Loucy (cell line): ENCODE data around the gene GULP1.

ENCODE experiments used
- H2AFZ ChIP-seq: fragments of 200-600 bp; sonication (generic); 2 replicates; pipeline ENCODE4 v1.6.0; 2016; ENCODE audit warnings: antibody characterized with exemption, mild to moderate bottlenecking, low read length, moderate library complexity
- H3F3A ChIP-seq: fragments of 200-600 bp; 2 replicates; pipeline ENCODE4 v1.6.0; 2016; ENCODE audit warnings: antibody characterized with exemption, low read depth, mild to moderate bottlenecking
- H3K27me3 ChIP-seq: fragments of 200-600 bp; sonication (generic); 2 replicates; pipeline ENCODE4 v1.6.1; 2014; ENCODE audit warnings: low read length, mild to moderate bottlenecking; ENCODE audit not compliant: insufficient read depth, poor library complexity, severe bottlenecking
- H3K36me3 ChIP-seq: fragments of 200-600 bp; sonication (generic); 2 replicates; pipeline ENCODE4 v1.6.1; 2016; ENCODE audit warnings: low read length; ENCODE audit not compliant: insufficient read depth
- H3K4me1 ChIP-seq: fragments of 200-600 bp; sonication (generic); 2 replicates; pipeline ENCODE4 v1.5.1; 2014; ENCODE audit warnings: low read length, mild to moderate bottlenecking; ENCODE audit not compliant: insufficient read depth, poor library complexity, severe bottlenecking
- H3K4me2 ChIP-seq: fragments of 200-600 bp; sonication (generic); 2 replicates; pipeline ENCODE4 v1.6.0; 2014; ENCODE audit warnings: antibody characterized with exemption, low read length, low read depth, mild to moderate bottlenecking; ENCODE audit not compliant: poor library complexity, severe bottlenecking
- H3K4me3 ChIP-seq: fragments of 200-600 bp; sonication (generic); 2 replicates; pipeline ENCODE4 v1.5.1; 2014; ENCODE audit warnings: low read length, mild to moderate bottlenecking, mixed read lengths; ENCODE audit not compliant: poor library complexity, severe bottlenecking
- H3K79me2 ChIP-seq: fragments of 200-600 bp; sonication (generic); 2 replicates; pipeline ENCODE4 v1.6.1; 2014; ENCODE audit warnings: low read length; ENCODE audit not compliant: insufficient read depth
- H3K9ac ChIP-seq: fragments of 200-600 bp; sonication (generic); 2 replicates; pipeline ENCODE4 v1.6.0; 2014; ENCODE audit warnings: mild to moderate bottlenecking, low read depth, low read length, moderate library complexity; ENCODE audit not compliant: poor library complexity, severe bottlenecking
- H3K9me2 ChIP-seq: fragments of 200-600 bp; sonication (generic); replicated peaks from 2 replicates; pipeline ENCODE4 v1.6.1; 2016; ENCODE audit warnings: low read depth, low read length, mixed read lengths
- H3K9me3 ChIP-seq: fragments of 200-600 bp; sonication (generic); 2 replicates; pipeline ENCODE4 v1.6.1; 2014; ENCODE audit warnings: mild to moderate bottlenecking, antibody characterized with exemption, low read length, low read depth; ENCODE audit not compliant: insufficient read depth
- H4K20me1 ChIP-seq: fragments of 200-600 bp; sonication (generic); 2 replicates; pipeline ENCODE4 v1.6.0; 2014; ENCODE audit warnings: antibody characterized with exemption, low read length, mild to moderate bottlenecking; ENCODE audit not compliant: insufficient read depth, poor library complexity, severe bottlenecking
- EZH2phosphoT487 ChIP-seq: fragments of 200-600 bp; IDR thresholded peaks from 2 replicates; pipeline ENCODE4 v1.6.1; 2018; ENCODE audit warnings: antibody characterized with exemption, mild to moderate bottlenecking, moderate library complexity, borderline replicate concordance
- TF ChIP-seq, protein P1 (sequence below): fragments of 200-600 bp; sonication (generic); conservative IDR thresholded peaks from 2 replicates; pipeline ENCODE4 v1.5.1; 2014; ENCODE audit warnings: mild to moderate bottlenecking, antibody characterized with exemption, low read length

The GULP1 gene

GRCh38 chr2:188353282-188353681 lies 61.6 kb downstream of the GULP1 start:
- Histone ChIP-seq H3K4me3 (no peak overlapping the region), H3K79me2 (no peaks in the 10 kb centered on the region), H3K36me3 (no peaks in the 10 kb centered on the region), H3K9me3 (no peaks in the 10 kb centered on the region), H3F3A (no peaks in the 10 kb centered on the region), H4K20me1 (no peaks in the 10 kb centered on the region), H3K9ac (no peak overlapping the region), H2AFZ (no peak overlapping the region), H3K9me2 (no peaks in the 10 kb centered on the region), H3K4me1 (no peaks in the 10 kb centered on the region), H3K27me3 (no peaks in the 10 kb centered on the region), H3K4me2 (no peak overlapping the region)
- TF ChIP-seq, protein P1, sequence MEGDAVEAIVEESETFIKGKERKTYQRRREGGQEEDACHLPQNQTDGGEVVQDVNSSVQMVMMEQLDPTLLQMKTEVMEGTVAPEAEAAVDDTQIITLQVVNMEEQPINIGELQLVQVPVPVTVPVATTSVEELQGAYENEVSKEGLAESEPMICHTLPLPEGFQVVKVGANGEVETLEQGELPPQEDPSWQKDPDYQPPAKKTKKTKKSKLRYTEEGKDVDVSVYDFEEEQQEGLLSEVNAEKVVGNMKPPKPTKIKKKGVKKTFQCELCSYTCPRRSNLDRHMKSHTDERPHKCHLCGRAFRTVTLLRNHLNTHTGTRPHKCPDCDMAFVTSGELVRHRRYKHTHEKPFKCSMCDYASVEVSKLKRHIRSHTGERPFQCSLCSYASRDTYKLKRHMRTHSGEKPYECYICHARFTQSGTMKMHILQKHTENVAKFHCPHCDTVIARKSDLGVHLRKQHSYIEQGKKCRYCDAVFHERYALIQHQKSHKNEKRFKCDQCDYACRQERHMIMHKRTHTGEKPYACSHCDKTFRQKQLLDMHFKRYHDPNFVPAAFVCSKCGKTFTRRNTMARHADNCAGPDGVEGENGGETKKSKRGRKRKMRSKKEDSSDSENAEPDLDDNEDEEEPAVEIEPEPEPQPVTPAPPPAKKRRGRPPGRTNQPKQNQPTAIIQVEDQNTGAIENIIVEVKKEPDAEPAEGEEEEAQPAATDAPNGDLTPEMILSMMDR, result no peak
- TF ChIP-seq EZH2phosphoT487, result no peak

GRCh38 chr2:188360485-188361263 lies 69.0 kb downstream of the GULP1 start:
- Histone ChIP-seq H3K4me3 (no peak overlapping the region), H3K9ac (no peak overlapping the region), H3K4me2 (no peak overlapping the region), H3K36me3 (no peaks in the 10 kb centered on the region), H4K20me1 (no peaks in the 10 kb centered on the region), H3K79me2 (no peaks in the 10 kb centered on the region), H3K27me3 (no peaks in the 10 kb centered on the region), H3K9me2 (no peaks in the 10 kb centered on the region), H2AFZ (no peak overlapping the region), H3K4me1 (no peaks in the 10 kb centered on the region), H3F3A (no peaks in the 10 kb centered on the region), H3K9me3 (no peaks in the 10 kb centered on the region)
- TF ChIP-seq, protein P1, result no peak
- no peak for TF ChIP-seq EZH2phosphoT487

DNA sequence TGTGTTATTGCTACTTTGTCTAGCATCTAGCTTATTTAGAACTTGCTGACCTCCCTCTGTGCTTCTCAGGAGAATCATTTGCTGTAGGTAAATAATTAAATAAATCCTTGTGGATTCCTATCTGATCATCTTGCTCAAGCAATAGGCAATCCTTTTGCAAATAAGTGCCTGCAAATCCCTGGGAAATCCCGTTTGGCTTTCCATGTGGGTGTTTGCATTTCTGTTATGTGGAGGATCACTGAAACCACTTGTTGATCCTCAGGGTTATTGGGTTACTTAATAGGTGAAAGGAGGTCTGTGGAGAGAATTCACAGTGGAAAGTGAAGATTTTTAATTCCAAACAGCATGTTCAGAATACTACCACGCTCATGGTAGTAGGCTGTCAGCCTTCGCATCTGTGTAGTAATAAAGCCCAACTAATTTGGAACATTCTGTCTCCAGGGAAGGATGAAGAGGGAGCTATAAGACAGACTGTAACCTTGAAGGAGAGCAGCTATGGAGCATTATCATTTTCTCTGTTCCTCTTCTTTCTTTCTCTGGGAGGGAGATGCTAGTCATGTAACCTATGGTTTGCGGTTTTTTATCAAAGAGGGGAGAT lies 72.5 kb downstream of the GULP1 start:
- Histone ChIP-seq H3K4me3 (no peak overlapping the region), H3K4me1 (no peaks in the 10 kb centered on the region), H3K36me3 (no peaks in the 10 kb centered on the region), H3K9ac (no peak overlapping the region), H4K20me1 (no peaks in the 10 kb centered on the region), H3K9me2 (no peaks in the 10 kb centered on the region), H3K79me2 (no peaks in the 10 kb centered on the region), H3F3A (no peaks in the 10 kb centered on the region), H3K4me2 (no peak overlapping the region), H3K27me3 (no peaks in the 10 kb centered on the region), H3K9me3 (no peaks in the 10 kb centered on the region), H2AFZ (no peak overlapping the region)
- TF ChIP-seq, protein P1, result no peak
- TF ChIP-seq EZH2phosphoT487, result no peak
